Osteoblast (primary cell): Measurements from ENCODE around the gene AOAH. TPM values are rescaled to one million over a fixed set of nuclear protein-coding genes. Genes with fewer than 3 reads are reported as not detected.
"Not testable (repeated sequence)": the region's sequence is repeated elsewhere in the genome, so short reads cannot be mapped to it uniquely, and the experiment has no call there.

ENCODE experiments used
- DNase-seq: peaks from one replicate; pipeline ENCODE4 v3.0.0; 2011; ENCODE audit warnings: low spot score, mixed read lengths; ENCODE audit not compliant: insufficient read length; ENCODE audit errors: missing footprints
- H2AFZ ChIP-seq: 2 replicates; pipeline ENCODE4 v1.6.0; 2011; ENCODE audit warnings: mild to moderate bottlenecking, low read length
- H3K27ac ChIP-seq: 2 replicates; pipeline ENCODE4 v1.5.1; 2011; ENCODE audit warnings: mild to moderate bottlenecking, low read depth, low read length, moderate library complexity
- H3K27me3 ChIP-seq: 2 replicates; pipeline ENCODE4 v1.6.0; 2012; ENCODE audit warnings: mild to moderate bottlenecking, control low read depth, inconsistent platforms, low read length, moderate library complexity; ENCODE audit not compliant: insufficient read depth
- H3K36me3 ChIP-seq: 2 replicates; pipeline ENCODE4 v1.5.1; 2011; ENCODE audit warnings: mild to moderate bottlenecking, low read length, control low read depth, moderate library complexity; ENCODE audit not compliant: insufficient read depth
- H3K4me1 ChIP-seq: 2 replicates; pipeline ENCODE4 v1.5.1; 2011; ENCODE audit warnings: mild to moderate bottlenecking, low read length, control low read depth, moderate library complexity; ENCODE audit not compliant: insufficient read depth
- H3K4me2 ChIP-seq: 2 replicates; pipeline ENCODE4 v1.6.0; 2011; ENCODE audit warnings: mild to moderate bottlenecking, low read length; ENCODE audit not compliant: insufficient read depth
- H3K4me3 ChIP-seq: fragments of 200-600 bp; sonication (generic); 3 replicates; pipeline ENCODE4 v1.5.1; 2012; ENCODE audit warnings: mild to moderate bottlenecking, low read length, inconsistent platforms; ENCODE audit not compliant: insufficient read depth
- H3K79me2 ChIP-seq: 2 replicates; pipeline ENCODE4 v1.6.0; 2012; ENCODE audit warnings: mild to moderate bottlenecking, low read length, control low read depth, inconsistent platforms; ENCODE audit not compliant: insufficient read depth
- H3K9me3 ChIP-seq: 2 replicates; pipeline ENCODE4 v1.5.1; 2011; ENCODE audit warnings: low read depth, low read length, control low read depth
- H4K20me1 ChIP-seq: 2 replicates; pipeline ENCODE4 v1.6.0; 2012; ENCODE audit warnings: mild to moderate bottlenecking, low read length, control low read depth; ENCODE audit not compliant: insufficient read depth
- total RNA-seq: library from RNA; depleted of rRNA; stranded (reverse); fragments of >200 nt; gene quantifications from 2 replicates; pipeline ENCODE4 v1.2.3, GENCODE V29; 2012
- TF ChIP-seq, protein P1 (sequence below): IDR thresholded peaks from 2 replicates; pipeline ENCODE4 v1.5.1; 2011; ENCODE audit warnings: mild to moderate bottlenecking, low read depth, low read length, moderate library complexity; ENCODE audit errors: extremely low read depth

The AOAH gene
- total RNA-seq, 1 donor = under 0.01 TPM

DNA sequence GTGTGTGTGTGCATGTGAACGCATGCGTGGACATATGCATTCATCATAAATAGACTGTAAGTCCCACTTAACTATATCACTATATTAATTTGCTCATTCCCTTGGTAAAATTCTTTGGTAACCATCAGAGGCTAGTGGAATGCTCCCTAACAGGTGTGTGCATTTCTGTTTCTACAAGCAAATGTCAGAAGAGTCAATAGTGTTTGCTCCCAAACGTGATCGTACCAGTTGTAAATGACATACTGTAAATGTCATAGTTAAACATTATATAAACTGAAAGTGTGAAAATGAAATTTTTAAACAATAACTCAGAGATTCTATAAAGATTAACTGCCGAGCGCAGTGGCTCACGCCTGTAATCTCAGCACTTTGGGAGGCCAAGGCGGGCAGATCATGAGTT lies 240.0 kb downstream of the AOAH start:
- Histone ChIP-seq H3K36me3 (no peaks in the 10 kb centered on the region), H3K79me2 (no peaks in the 10 kb centered on the region), H3K27me3 (peaks cover 7% of the 10 kb centered on the region), H3K27ac (no peak overlapping the region), H3K4me2 (no peak overlapping the region), H2AFZ (no peak overlapping the region), H3K4me3 (no peak overlapping the region), H3K9me3 (no peaks in the 10 kb centered on the region), H4K20me1 (no peaks in the 10 kb centered on the region), H3K4me1 (no peaks in the 10 kb centered on the region)
- TF ChIP-seq, protein P1, sequence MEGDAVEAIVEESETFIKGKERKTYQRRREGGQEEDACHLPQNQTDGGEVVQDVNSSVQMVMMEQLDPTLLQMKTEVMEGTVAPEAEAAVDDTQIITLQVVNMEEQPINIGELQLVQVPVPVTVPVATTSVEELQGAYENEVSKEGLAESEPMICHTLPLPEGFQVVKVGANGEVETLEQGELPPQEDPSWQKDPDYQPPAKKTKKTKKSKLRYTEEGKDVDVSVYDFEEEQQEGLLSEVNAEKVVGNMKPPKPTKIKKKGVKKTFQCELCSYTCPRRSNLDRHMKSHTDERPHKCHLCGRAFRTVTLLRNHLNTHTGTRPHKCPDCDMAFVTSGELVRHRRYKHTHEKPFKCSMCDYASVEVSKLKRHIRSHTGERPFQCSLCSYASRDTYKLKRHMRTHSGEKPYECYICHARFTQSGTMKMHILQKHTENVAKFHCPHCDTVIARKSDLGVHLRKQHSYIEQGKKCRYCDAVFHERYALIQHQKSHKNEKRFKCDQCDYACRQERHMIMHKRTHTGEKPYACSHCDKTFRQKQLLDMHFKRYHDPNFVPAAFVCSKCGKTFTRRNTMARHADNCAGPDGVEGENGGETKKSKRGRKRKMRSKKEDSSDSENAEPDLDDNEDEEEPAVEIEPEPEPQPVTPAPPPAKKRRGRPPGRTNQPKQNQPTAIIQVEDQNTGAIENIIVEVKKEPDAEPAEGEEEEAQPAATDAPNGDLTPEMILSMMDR = no peak
- no peak for DNase-seq

- not testable (repeated sequence) for H3K79me2 ChIP-seq, H3K4me2 ChIP-seq, H3K4me3 ChIP-seq, H2AFZ ChIP-seq, DNase-seq, H3K27ac ChIP-seq, H3K9me3 ChIP-seq, H3K27me3 ChIP-seq, H3K4me1 ChIP-seq, H3K36me3 ChIP-seq, H4K20me1 ChIP-seq
Observed at GRCh38 chr7:36483853-36484252, 240.4 kb downstream of the AOAH start.

DNA sequence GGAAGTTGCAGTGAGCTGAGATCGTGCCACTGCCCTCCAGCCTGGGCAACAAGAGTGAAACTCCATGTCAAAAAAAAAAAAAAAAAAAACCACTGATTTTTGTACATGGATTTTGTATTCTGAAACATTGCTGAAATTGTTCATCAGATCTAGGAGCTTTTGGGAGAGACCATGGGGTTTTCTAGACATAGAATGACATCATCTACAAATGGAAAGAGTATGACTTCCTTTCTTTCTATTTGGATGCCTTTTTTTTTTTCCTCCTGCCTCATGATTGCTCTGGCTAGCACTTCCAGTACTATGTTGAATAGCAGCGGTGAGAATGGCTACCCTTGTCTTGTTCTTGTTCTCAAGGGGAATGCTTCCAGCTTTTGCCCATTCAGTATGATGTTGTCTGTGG lies 245.5 kb downstream of the AOAH start:
- Histone ChIP-seq H3K4me1 (no peaks in the 10 kb centered on the region), H3K4me2 (no peak overlapping the region), H3K27ac (no peak overlapping the region), H3K4me3 (no peak overlapping the region), H3K27me3 (peaks cover 7% of the 10 kb centered on the region), H2AFZ (no peak overlapping the region), H3K9me3 (no peaks in the 10 kb centered on the region), H4K20me1 (no peaks in the 10 kb centered on the region), H3K36me3 (no peaks in the 10 kb centered on the region), H3K79me2 (no peaks in the 10 kb centered on the region)
- TF ChIP-seq, protein P1 = no peak
- no peak for DNase-seq

GRCh38 chr7:36475381-36475780 lies 248.9 kb downstream of the AOAH start:
- Histone ChIP-seq H3K4me3 (no peak overlapping the region), H3K79me2 (no peaks in the 10 kb centered on the region), H3K4me2 (no peak overlapping the region), H3K36me3 (no peaks in the 10 kb centered on the region), H4K20me1 (no peaks in the 10 kb centered on the region), H2AFZ (no peak overlapping the region), H3K27ac (no peak overlapping the region), H3K9me3 (no peaks in the 10 kb centered on the region), H3K4me1 (no peaks in the 10 kb centered on the region), H3K27me3 (peaks cover 3% of the 10 kb centered on the region)
- DNase-seq = no peak
- TF ChIP-seq, protein P1 = no peak

DNA sequence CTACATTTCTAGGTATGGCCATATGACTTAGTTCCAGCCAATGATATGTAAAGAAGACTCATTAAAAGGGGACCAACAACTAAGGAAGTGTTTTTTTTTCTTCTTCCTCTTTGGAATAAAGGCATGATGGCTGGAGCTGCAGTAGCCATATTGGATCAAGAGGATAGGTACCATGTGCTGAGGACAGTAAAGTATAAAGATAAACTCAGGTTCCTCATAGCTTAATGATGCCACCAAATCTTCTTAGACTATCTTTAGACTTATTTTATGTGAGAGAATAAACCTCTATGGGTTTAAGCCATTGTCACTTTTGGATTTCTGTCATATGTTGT lies 249.3 kb downstream of the AOAH start:
- Histone ChIP-seq H3K4me2 (no peak overlapping the region), H3K27ac (no peak overlapping the region), H4K20me1 (no peaks in the 10 kb centered on the region), H2AFZ (no peak overlapping the region), H3K79me2 (no peaks in the 10 kb centered on the region), H3K4me3 (no peak overlapping the region), H3K27me3 (no peaks in the 10 kb centered on the region), H3K4me1 (no peaks in the 10 kb centered on the region), H3K36me3 (no peaks in the 10 kb centered on the region), H3K9me3 (no peaks in the 10 kb centered on the region)
- TF ChIP-seq, protein P1 = no peak
- no peak for DNase-seq
